MV-4-11 (cell line): ENCODE data around the gene CPT1C.

Experiments used
- DNase-seq: peaks from one replicate; lab custom pipeline; 2025; lab: John Stamatoyannopoulos, UW

The CPT1C gene

DNA sequence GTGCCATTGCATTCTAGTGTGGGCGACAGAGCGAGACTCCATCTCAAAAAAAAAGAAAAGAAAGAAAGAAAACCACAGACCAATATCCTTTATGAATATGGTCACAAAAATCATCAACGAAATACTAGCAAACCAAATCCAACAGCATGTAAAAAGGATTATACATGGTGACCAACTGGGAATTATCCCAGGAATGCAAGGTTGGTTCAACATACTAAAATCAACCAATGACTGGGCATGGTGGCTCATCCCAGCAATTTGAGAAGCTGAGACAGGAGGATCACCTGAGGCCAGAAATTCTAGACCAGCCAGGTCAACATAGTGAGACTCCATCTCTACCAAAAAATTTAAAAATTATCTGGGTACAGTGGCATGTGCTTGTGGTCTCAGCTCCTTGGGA lies 65.0 kb downstream of the CPT1C start:
- no peak for DNase-seq

DNA sequence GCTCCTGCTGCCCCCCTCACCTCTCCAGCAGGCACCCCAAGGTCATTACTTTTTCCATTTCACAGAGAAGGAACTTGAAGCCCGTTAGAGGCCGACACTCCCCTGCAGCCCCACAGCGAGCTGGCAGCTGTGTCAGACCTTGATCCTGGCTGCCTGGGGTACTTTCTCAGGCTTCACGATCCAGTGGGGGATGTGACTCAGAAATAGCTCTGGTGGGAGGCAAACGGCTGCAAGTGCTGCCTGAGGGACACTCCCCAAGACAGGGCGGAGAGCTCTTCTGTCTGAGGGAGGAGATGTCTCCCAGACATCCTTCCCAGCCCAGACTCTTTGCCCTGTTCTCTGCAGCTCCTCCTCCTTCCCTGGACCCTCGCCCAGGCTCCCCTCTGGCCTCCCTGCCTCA lies 67.4 kb downstream of the CPT1C start:
- no peak for DNase-seq

DNA sequence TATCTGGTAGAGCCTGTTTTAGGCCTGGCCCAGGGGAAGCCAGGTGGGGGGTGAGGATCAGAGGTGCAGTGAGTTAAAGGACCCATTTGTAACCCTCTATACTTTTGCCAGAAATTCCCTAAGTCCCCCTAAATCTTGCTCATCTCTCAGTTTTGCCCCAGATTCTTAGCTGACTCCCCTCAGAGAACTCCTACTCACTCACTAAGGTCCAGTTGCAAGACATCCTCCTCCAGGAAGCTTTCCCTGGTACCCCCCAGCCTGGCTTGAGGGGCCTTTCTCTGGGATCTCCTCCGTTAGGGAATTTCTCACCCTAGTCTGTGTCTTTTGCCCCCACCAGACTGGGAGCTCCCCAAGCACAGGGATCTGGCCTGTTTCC lies 70.3 kb downstream of the CPT1C start:
- DNase-seq = no peak

DNA sequence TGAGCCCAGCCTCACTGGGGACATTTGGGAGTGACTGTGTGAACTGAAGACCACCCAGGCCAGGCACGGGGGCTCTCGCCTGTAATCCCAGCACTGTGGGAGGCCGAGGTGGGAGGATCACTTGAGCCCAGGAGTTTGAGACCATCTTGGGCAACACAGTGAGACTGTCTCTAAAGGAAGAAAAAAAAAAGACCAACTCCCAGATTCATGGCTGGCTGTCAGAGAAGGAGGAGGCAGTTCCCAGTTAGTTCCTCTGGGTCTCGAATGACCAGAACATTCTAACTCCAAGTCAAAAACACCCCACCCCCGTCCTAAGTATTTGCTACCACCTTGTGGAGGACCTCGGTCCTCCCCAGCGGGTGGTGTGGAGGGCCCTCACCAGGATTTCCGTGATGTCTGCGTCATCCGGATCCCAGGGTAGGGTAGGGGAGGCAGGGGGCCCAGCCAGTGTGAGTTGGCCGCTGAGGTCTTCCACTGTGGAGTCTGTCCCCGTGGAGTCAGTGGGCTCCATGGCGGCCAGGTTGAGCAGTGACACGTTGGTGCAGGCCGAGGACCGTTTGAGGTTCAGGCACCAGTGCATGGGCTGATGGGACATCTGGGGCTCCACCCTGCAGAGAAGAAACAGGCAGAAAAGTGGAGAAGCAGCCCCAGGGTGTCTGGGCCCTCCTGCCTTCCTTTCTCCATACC lies 70.9 kb downstream of the CPT1C start:
- peak; percentile 81 for DNase-seq

DNA sequence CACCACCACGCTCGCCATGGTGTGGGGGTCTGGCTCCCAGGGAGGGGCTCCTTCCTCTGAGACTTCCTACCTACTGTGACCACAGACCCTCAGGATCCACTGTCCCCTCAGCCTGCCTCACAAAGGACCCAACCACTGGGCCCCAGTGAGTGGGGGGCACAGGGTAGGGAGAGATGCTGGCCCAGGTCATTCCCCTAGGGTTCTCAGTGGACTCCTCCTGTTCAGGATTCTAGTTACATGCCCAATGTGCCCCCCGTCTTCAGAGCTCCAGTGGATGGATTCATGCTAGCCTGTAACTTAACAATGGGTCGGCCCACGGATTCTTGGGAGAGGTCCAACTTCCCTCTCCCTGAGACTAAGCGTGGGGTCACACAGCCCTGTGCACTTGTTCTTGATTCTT lies 72.3 kb downstream of the CPT1C start, which contains the start of gene TSKS:
Gene TSKS (minus strand): TSS at position 77 of the 400 bp plus-strand sequence. CDS start 59 bp downstream, at position 18.
- DNase-seq = no peak
